Neural crest cell (in vitro differentiated cells): Measurements from ENCODE around the gene KRT77. TPM values are rescaled to one million over a fixed set of nuclear protein-coding genes. Genes with fewer than 3 reads are reported as not detected.

ENCODE experiments used
- DNase-seq: peaks from one replicate; pipeline ENCODE4 v3.0.0; 2021; ENCODE audit warnings: low read depth, mixed read lengths, low spot score
- H3K27ac Mint-ChIP-seq: one replicate; pipeline ENCODE4 v1.8.0; 2021; ENCODE audit warnings: mild to moderate bottlenecking, mixed read lengths; ENCODE audit not compliant: unreplicated experiment
- H3K27me3 Mint-ChIP-seq: 2 replicates; pipeline ENCODE4 v1.8.0; 2021; ENCODE audit warnings: low read depth, mild to moderate bottlenecking, mixed read lengths
- H3K36me3 Mint-ChIP-seq: 2 replicates; pipeline ENCODE4 v1.8.0; 2021; ENCODE audit warnings: low read depth, mild to moderate bottlenecking, mixed read lengths
- H3K4me1 Mint-ChIP-seq: 2 replicates; pipeline ENCODE4 v1.8.0; 2021; ENCODE audit warnings: mixed read lengths
- H3K4me3 Mint-ChIP-seq: one replicate; pipeline ENCODE4 v1.8.0; 2021; ENCODE audit warnings: mild to moderate bottlenecking, mixed read lengths
- H3K9me3 Mint-ChIP-seq: 2 replicates; pipeline ENCODE4 v1.8.0; 2021; ENCODE audit warnings: mixed read lengths
- CTCF ChIP-seq: fragments of 200-600 bp; sonication (generic); conservative IDR thresholded peaks from 2 replicates; pipeline ENCODE4 v1.5.0; 2021; ENCODE audit warnings: antibody characterized with exemption, mild to moderate bottlenecking
- total RNA-seq: library from RNA; stranded (reverse); gene quantifications from 2 replicates; pipeline ENCODE4 v1.2.1, GENCODE V29; 2021

KRT77 gene
- total RNA-seq, 1 donor from 2014 or later: not detected

GRCh38 chr12:52682381-52682660 is 21.0 kb downstream of the KRT77 start:
- Mint-ChIP-seq H3K4me1 (no peaks in the 10 kb centered on the region), H3K27me3 (peaks cover 54% of the 10 kb centered on the region), H3K27ac (no peak overlapping the region), H3K9me3 (no peaks in the 10 kb centered on the region), H3K36me3 (no peaks in the 10 kb centered on the region), H3K4me3 (no peak overlapping the region)
- no peak for DNase-seq
- TF ChIP-seq CTCF: no peak

GRCh38 chr12:52681526-52682380 is 21.6 kb downstream of the KRT77 start:
- Mint-ChIP-seq H3K4me1 (no peaks in the 10 kb centered on the region), H3K27me3 (peaks cover 49% of the 10 kb centered on the region), H3K4me3 (no peak overlapping the region), H3K9me3 (no peaks in the 10 kb centered on the region), H3K36me3 (no peaks in the 10 kb centered on the region), H3K27ac (no peak overlapping the region)
- TF ChIP-seq CTCF: no peak
- no peak for DNase-seq

- no peak for TF ChIP-seq CTCF
- H3K4me1 Mint-ChIP-seq: no peaks in the 10 kb centered on the region
- DNase-seq: no peak
- H3K27me3 Mint-ChIP-seq: peaks cover 42% of the 10 kb centered on the region
- no peak within 1 kb of the TSS for H3K27ac Mint-ChIP-seq
- H3K9me3 Mint-ChIP-seq: peaks cover 2% of the 10 kb centered on the region
- no peaks in the 10 kb centered on the region for H3K36me3 Mint-ChIP-seq
- no peak within 1 kb of the TSS for H3K4me3 Mint-ChIP-seq
These were observed 23.0 kb downstream of the KRT77 start, which contains the start of gene KRT1 for GRCh38 chr12:52680363-52680762. Gene KRT1 (minus strand): TSS chr12:52680407. CDS start chr12:52680348, 59 bp downstream.

GRCh38 chr12:52679875-52680274 is 23.4 kb downstream of the KRT77 start:
- Mint-ChIP-seq H3K4me1 (no peaks in the 10 kb centered on the region), H3K9me3 (peaks cover 2% of the 10 kb centered on the region), H3K36me3 (no peaks in the 10 kb centered on the region), H3K27ac (no peak overlapping the region), H3K4me3 (no peak overlapping the region), H3K27me3 (peaks cover 40% of the 10 kb centered on the region)
- no peak for TF ChIP-seq CTCF
- no peak for DNase-seq

- peaks cover 2% of the 10 kb centered on the region for H3K9me3 Mint-ChIP-seq
- no peak for DNase-seq
- H3K36me3 Mint-ChIP-seq: no peaks in the 10 kb centered on the region
- no peaks in the 10 kb centered on the region for H3K4me1 Mint-ChIP-seq
- TF ChIP-seq CTCF: no peak
- peaks cover 26% of the 10 kb centered on the region for H3K27me3 Mint-ChIP-seq
- no peak overlapping the region for H3K27ac Mint-ChIP-seq
- H3K4me3 Mint-ChIP-seq: no peak overlapping the region
These were observed 25.7 kb downstream of the KRT77 start for GRCh38 chr12:52677671-52678070.
